DOHH2 (cell line): Measurements from ENCODE around the gene TNS4.

Source experiments
- H3F3A ChIP-seq: fragments of 200-600 bp; sonication (generic), shearing (Covaris generic); 2 replicates; pipeline ENCODE4 v1.6.0; 2016; ENCODE audit warnings: antibody characterized with exemption, mild to moderate bottlenecking; ENCODE audit not compliant: control insufficient read depth, insufficient read depth
- H3K27ac ChIP-seq: fragments of 200-600 bp; sonication (generic); 2 replicates; pipeline ENCODE4 v1.5.1; 2014; ENCODE audit warnings: low read depth, mild to moderate bottlenecking, low read length, moderate library complexity
- H3K27me3 ChIP-seq: fragments of 200-600 bp; sonication (generic); 2 replicates; pipeline ENCODE4 v1.6.1; 2014; ENCODE audit warnings: mild to moderate bottlenecking, low read length, mixed read lengths; ENCODE audit not compliant: control insufficient read depth
- H3K36me3 ChIP-seq: fragments of 200-600 bp; sonication (generic); 2 replicates; pipeline ENCODE4 v1.6.1; 2014; ENCODE audit warnings: mild to moderate bottlenecking, low read length, moderate library complexity, mixed read lengths; ENCODE audit not compliant: control insufficient read depth
- H3K4me1 ChIP-seq: fragments of 200-600 bp; sonication (generic); 2 replicates; pipeline ENCODE4 v1.6.1; 2014; ENCODE audit warnings: mild to moderate bottlenecking, low read length, mixed read lengths; ENCODE audit not compliant: control insufficient read depth
- H3K4me2 ChIP-seq: fragments of 200-600 bp; sonication (generic); 2 replicates; pipeline ENCODE4 v1.6.0; 2014; ENCODE audit warnings: mild to moderate bottlenecking, low read length, moderate library complexity
- H3K4me3 ChIP-seq: fragments of 200-600 bp; sonication (generic); 2 replicates; pipeline ENCODE4 v1.5.1; 2014; ENCODE audit warnings: mild to moderate bottlenecking, low read length, mixed read lengths
- H3K79me2 ChIP-seq: fragments of 200-600 bp; sonication (generic); 2 replicates; pipeline ENCODE4 v1.6.1; 2014; ENCODE audit warnings: mild to moderate bottlenecking, low read length, mixed read lengths; ENCODE audit not compliant: control insufficient read depth
- H3K9me2 ChIP-seq: fragments of 200-600 bp; sonication (generic); replicated peaks from 2 replicates; pipeline ENCODE4 v1.6.1; 2014; ENCODE audit warnings: mild to moderate bottlenecking, low read length, mixed read lengths; ENCODE audit not compliant: control insufficient read depth
- H3K9me3 ChIP-seq: fragments of 200-600 bp; sonication (generic); 2 replicates; pipeline ENCODE4 v1.6.1; 2014; ENCODE audit warnings: antibody characterized with exemption, low read length, mixed read lengths; ENCODE audit not compliant: control insufficient read depth, insufficient read depth
- H4K20me1 ChIP-seq: fragments of 200-600 bp; sonication (generic); 2 replicates; pipeline ENCODE4 v1.6.0; 2014; ENCODE audit warnings: low read depth, mild to moderate bottlenecking, antibody characterized with exemption, low read length, moderate library complexity; ENCODE audit not compliant: control insufficient read depth, insufficient read depth
- EZH2phosphoT487 ChIP-seq: fragments of 200-600 bp; sonication (generic); IDR thresholded peaks from 2 replicates; pipeline ENCODE4 v1.6.1; 2017; ENCODE audit warnings: borderline replicate concordance, mild to moderate bottlenecking, antibody characterized with exemption, low read length, moderate library complexity, mixed read lengths
- TF ChIP-seq, protein P1 (sequence below): fragments of 200-600 bp; sonication (generic); IDR thresholded peaks from one replicate; pipeline ENCODE4 v1.5.1; 2014; ENCODE audit warnings: antibody characterized with exemption, mild to moderate bottlenecking, low read depth, low read length; ENCODE audit not compliant: poor library complexity, severe bottlenecking

The TNS4 gene

DNA sequence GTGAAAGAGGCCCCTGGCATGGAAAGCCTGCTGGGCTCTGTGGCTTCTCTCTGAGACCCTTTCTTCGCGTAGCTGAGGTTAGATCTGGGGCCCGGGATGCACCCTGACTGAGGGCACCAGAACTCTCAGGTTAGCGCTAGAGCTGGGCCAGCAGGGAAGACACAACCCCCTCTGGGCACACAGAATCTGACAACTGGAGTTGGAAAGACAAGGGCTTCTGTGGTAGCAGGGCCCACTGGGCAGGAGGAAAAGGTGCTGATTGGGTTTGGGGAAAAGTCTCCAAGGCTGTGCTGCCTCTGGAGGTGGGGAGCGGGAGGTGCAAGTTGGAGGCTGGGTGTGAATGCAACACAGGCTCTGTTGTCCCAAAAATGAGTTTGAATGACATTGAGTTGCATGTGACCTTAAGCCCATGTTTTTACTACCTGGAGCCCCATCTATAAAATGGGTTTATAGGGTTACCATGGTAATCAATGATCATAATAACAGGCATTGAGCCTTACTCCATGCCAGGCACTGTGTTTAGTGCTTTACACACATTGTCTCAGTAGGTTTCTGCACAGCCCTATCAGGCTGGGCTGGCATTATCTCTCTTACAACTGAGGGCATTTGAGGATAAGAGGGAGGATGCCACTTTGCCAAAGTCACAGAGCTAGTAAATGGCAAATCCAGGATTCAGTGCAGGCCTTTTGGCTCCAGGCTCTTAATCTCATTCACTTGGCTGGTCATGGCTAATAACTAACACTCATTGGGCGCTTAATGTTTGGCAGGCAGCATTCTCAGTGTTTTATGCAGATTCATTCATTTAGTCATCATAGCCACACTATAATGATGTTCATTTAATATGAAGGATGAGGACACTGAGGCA is 67.6 kb downstream of the TNS4 start:
- no peaks in the 10 kb centered on the region for H3F3A ChIP-seq
- no peak for TF ChIP-seq EZH2phosphoT487
- TF ChIP-seq, protein P1, sequence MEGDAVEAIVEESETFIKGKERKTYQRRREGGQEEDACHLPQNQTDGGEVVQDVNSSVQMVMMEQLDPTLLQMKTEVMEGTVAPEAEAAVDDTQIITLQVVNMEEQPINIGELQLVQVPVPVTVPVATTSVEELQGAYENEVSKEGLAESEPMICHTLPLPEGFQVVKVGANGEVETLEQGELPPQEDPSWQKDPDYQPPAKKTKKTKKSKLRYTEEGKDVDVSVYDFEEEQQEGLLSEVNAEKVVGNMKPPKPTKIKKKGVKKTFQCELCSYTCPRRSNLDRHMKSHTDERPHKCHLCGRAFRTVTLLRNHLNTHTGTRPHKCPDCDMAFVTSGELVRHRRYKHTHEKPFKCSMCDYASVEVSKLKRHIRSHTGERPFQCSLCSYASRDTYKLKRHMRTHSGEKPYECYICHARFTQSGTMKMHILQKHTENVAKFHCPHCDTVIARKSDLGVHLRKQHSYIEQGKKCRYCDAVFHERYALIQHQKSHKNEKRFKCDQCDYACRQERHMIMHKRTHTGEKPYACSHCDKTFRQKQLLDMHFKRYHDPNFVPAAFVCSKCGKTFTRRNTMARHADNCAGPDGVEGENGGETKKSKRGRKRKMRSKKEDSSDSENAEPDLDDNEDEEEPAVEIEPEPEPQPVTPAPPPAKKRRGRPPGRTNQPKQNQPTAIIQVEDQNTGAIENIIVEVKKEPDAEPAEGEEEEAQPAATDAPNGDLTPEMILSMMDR, result peak; percentile 65
- peaks cover 5% of the 10 kb centered on the region; the same call in 1 of the 2 replicates for H3K27me3 ChIP-seq
- H4K20me1 ChIP-seq, result no peaks in the 10 kb centered on the region
- no peaks in the 10 kb centered on the region for H3K79me2 ChIP-seq
- H3K4me3 ChIP-seq, result no peak overlapping the region
- no peaks in the 10 kb centered on the region for H3K9me3 ChIP-seq
- no peaks in the 10 kb centered on the region for H3K36me3 ChIP-seq
- peaks cover 7% of the 10 kb centered on the region; the same call in 1 of the 2 replicates for H3K4me1 ChIP-seq
- no peak overlapping the region for H3K27ac ChIP-seq
- no peak overlapping the region for H3K4me2 ChIP-seq
- no peaks in the 10 kb centered on the region for H3K9me2 ChIP-seq

DNA sequence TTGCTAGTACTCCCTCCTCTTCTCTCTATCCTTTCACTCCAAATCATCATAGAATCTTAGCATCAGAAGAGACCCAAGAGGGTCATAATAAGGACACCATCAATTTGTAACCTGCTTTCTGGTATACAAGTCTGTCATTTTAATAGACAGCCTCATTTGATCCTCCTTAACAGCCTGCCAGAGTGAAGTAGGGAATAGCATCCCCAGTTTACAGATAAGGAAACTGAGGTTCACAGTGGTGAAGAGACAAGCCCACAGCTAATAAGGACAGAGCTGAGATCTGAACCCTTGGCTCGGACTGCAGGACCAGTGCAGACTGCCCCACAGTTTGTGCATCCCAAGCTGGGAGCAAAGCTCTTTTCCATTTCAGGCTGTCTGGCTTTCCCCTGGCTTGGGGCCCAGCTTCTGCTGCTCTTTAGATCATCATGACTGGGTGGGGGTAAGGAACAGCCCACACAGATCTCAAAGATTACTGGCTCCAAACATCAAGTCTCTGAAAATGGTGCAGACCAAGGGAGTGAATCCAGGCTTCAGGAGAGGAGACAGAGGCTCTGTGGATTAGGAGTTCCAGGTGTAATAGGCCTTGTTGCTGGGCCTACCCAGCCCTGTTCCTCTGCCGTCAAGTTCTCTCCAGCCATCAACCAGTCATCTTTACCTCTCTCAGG is 68.4 kb downstream of the TNS4 start:
- TF ChIP-seq, protein P1, result no peak
- TF ChIP-seq EZH2phosphoT487, result no peak
- Histone ChIP-seq H3K36me3 (no peaks in the 10 kb centered on the region), H3K4me2 (no peak overlapping the region), H3K27me3 (peaks cover 6% of the 10 kb centered on the region; the same call in 1 of the 2 replicates), H3K9me2 (no peaks in the 10 kb centered on the region), H4K20me1 (no peaks in the 10 kb centered on the region), H3K79me2 (no peaks in the 10 kb centered on the region), H3K4me3 (no peak overlapping the region), H3K27ac (no peak overlapping the region), H3K9me3 (no peaks in the 10 kb centered on the region), H3K4me1 (peaks cover 7% of the 10 kb centered on the region; the same call in 1 of the 2 replicates), H3F3A (no peaks in the 10 kb centered on the region)

DNA sequence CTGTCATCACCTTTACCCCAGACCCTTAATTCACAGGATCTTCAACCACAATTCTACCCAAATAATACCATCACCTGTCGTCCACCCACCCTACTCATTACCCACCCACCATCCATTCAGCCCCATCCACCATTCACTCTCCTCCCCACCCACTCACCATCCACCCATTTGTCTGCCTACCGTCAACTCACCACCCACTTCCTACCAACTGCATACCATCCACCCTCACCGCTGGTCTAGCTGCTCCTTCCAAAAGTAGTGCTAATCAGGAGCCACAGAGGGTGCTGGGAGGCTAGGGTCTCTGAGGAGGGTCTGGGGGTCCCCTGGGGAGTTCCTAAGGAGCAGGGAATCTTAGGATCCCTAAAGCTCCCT is 70.2 kb downstream of the TNS4 start:
- Histone ChIP-seq H3K4me3 (no peak overlapping the region), H3K4me2 (no peak overlapping the region), H3K79me2 (no peaks in the 10 kb centered on the region), H3K9me3 (no peaks in the 10 kb centered on the region), H4K20me1 (no peaks in the 10 kb centered on the region), H3K4me1 (no peaks in the 10 kb centered on the region), H3K9me2 (no peaks in the 10 kb centered on the region), H3K27me3 (peaks cover 8% of the 10 kb centered on the region; the same call in 1 of the 2 replicates), H3K27ac (no peak overlapping the region), H3K36me3 (no peaks in the 10 kb centered on the region), H3F3A (no peaks in the 10 kb centered on the region)
- TF ChIP-seq EZH2phosphoT487, result no peak
- TF ChIP-seq, protein P1, result no peak
